ENCODE results near the gene PHF13. TPM values are rescaled to one million over a fixed set of nuclear protein-coding genes. Genes with fewer than 3 reads are reported as not detected.
A peak's percentile ranks its signal among the peaks of the same experiment; 100 is the strongest.

The PHF13 gene
- total and polyA plus RNA-seq, 9 of the 15 experiments (the other 6 are each of a cell fraction or from before 2014, with no cell fraction given): 1.8 to 36.1 (median 11.7) TPM

- TF ChIP-seq, protein P1, sequence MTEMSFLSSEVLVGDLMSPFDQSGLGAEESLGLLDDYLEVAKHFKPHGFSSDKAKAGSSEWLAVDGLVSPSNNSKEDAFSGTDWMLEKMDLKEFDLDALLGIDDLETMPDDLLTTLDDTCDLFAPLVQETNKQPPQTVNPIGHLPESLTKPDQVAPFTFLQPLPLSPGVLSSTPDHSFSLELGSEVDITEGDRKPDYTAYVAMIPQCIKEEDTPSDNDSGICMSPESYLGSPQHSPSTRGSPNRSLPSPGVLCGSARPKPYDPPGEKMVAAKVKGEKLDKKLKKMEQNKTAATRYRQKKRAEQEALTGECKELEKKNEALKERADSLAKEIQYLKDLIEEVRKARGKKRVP (CRISPR knock-in tag; IDR thresholded peaks at IDR 0.05): peak; percentile 19; the same call in 1 of the 2 replicates
- TF ChIP-seq ARHGAP35 (IDR thresholded peaks at IDR 0.05; ENCODE audit: partially characterized antibody): no peak
- no peak for TF ChIP-seq MAFF (IDR thresholded peaks at IDR 0.05; ENCODE audit: low read length)
- TF ChIP-seq ZNF584 (CRISPR knock-in tag; IDR thresholded peaks at IDR 0.05; ENCODE audit: low read depth): peak; percentile 86
- TF ChIP-seq MYNN (IDR thresholded peaks at IDR 0.05): no peak
- no peak for TF ChIP-seq MYNN (CRISPR knock-in tag; IDR thresholded peaks at IDR 0.05)
- TF ChIP-seq, protein P2, sequence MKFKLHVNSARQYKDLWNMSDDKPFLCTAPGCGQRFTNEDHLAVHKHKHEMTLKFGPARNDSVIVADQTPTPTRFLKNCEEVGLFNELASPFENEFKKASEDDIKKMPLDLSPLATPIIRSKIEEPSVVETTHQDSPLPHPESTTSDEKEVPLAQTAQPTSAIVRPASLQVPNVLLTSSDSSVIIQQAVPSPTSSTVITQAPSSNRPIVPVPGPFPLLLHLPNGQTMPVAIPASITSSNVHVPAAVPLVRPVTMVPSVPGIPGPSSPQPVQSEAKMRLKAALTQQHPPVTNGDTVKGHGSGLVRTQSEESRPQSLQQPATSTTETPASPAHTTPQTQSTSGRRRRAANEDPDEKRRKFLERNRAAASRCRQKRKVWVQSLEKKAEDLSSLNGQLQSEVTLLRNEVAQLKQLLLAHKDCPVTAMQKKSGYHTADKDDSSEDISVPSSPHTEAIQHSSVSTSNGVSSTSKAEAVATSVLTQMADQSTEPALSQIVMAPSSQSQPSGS (CRISPR knock-in tag; IDR thresholded peaks at IDR 0.05): no peak
- 0 out of 2 replicates have a peak, but pooled peaks have one; percentile 7 for TF ChIP-seq DEAF1 (CRISPR knock-in tag; IDR thresholded peaks at IDR 0.05)
- TF ChIP-seq KLF10 (CRISPR knock-in tag; IDR thresholded peaks at IDR 0.05): peak; percentile 29; the same call in 1 of the 2 replicates
- TF ChIP-seq MBD1 (CRISPR knock-in tag; IDR thresholded peaks at IDR 0.05): no peak
- TF ChIP-seq PCBP2 (IDR thresholded peaks at IDR 0.05; ENCODE audit: low read depth, low read length, poor library complexity, severe bottlenecking): no peak
- no peak for TF ChIP-seq HNRNPH1 (optimal IDR thresholded peaks at IDR 0.05; ENCODE audit: low read depth, low read length)
- TF ChIP-seq RHOXF2B (CRISPR knock-in tag; conservative IDR thresholded peaks at IDR 0.05): 0 out of 2 replicates have a peak, but pooled peaks have one; percentile 38
- TF ChIP-seq GABPB1 (CRISPR knock-in tag; IDR thresholded peaks at IDR 0.05): 0 out of 2 replicates have a peak, but pooled peaks have one; percentile 31
- TF ChIP-seq HDAC3 (IDR thresholded peaks at IDR 0.05; ENCODE audit: borderline replicate concordance, partially characterized antibody): no peak
- TF ChIP-seq, protein P3, sequence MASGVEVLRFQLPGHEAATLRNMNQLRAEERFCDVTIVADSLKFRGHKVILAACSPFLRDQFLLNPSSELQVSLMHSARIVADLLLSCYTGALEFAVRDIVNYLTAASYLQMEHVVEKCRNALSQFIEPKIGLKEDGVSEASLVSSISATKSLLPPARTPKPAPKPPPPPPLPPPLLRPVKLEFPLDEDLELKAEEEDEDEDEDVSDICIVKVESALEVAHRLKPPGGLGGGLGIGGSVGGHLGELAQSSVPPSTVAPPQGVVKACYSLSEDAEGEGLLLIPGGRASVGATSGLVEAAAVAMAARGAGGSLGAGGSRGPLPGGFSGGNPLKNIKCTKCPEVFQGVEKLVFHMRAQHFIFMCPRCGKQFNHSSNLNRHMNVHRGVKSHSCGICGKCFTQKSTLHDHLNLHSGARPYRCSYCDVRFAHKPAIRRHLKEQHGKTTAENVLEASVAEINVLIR (CRISPR knock-in tag; IDR thresholded peaks at IDR 0.05): no peak; the same call in 1 of the 2 replicates
- TF ChIP-seq ZNF134 (CRISPR knock-in tag; conservative IDR thresholded peaks at IDR 0.05): peak; percentile 61
- TF ChIP-seq GABPA (tag; conservative IDR thresholded peaks at IDR 0.05; ENCODE audit: low read depth): peak; percentile 66
- TF ChIP-seq EZH2 (IDR thresholded peaks at IDR 0.05; ENCODE audit: borderline replicate concordance, low read depth, low read length): no peak
- no peak for TF ChIP-seq FUS (optimal IDR thresholded peaks at IDR 0.05; ENCODE audit: low read depth, low read length)
- TF ChIP-seq NFE2L1 (tag; IDR thresholded peaks at IDR 0.05; ENCODE audit: borderline replicate concordance, low read depth): no peak
Observed at GRCh38 chr1:6603915-6604558, 9.5 kb upstream of the PHF13 start (continued).

Data from K562 (cell line).